Prostate gland (tissue), 2 donors: Measurements from ENCODE around the gene ABI3BP. TPM values are rescaled to one million over a fixed set of nuclear protein-coding genes. Genes with fewer than 3 reads are reported as not detected.

Experiments used
- DNase-seq: peaks from one replicate; pipeline ENCODE4 v3.0.0-alpha.2; 2019; ENCODE audit warnings: low spot score
- H3K27ac ChIP-seq, 2 donors: fragments of 200-600 bp; sonication (generic); 2 replicates each; pipeline ENCODE4 v1.5.1; 2017 to 2019
- H3K27me3 ChIP-seq: fragments of 200-600 bp; sonication (generic); replicated peaks from 2 replicates; pipeline ENCODE4 v1.5.1; 2019; ENCODE audit not compliant: insufficient read depth
- H3K36me3 ChIP-seq, 2 donors: fragments of 200-600 bp; sonication (generic); 1 replicate in 1 of 2; 2 replicates in 1 of 2; pipeline versions ENCODE4 v1.5.1 to v1.8.1; 2017 to 2019
- H3K4me1 ChIP-seq: fragments of 200-600 bp; sonication (generic); replicated peaks from 2 replicates; pipeline ENCODE4 v1.5.1; 2019
- H3K4me3 ChIP-seq, 2 donors: fragments of 200-600 bp; sonication (generic); 2 replicates each; pipeline ENCODE4 v1.5.1; 2017 to 2019
- H3K9me3 ChIP-seq: fragments of 200-600 bp; sonication (generic); 2 replicates; pipeline ENCODE4 v1.5.1; 2017
- CTCF ChIP-seq, 4 experiments: fragments of 200-600 bp in 2 of 4; fragments of 450-650 bp in 2 of 4; sonication (generic) in 2 of 4; IDR thresholded peaks; 1 replicate in 3 of 4; 2 replicates in 1 of 4; pipeline ENCODE4 v1.5.1; 2016 to 2019; ENCODE audit warnings: antibody characterized with exemption in 4 of 4, mild to moderate bottlenecking in 2 of 4, moderate library complexity in 2 of 4
- POLR2A ChIP-seq: fragments of 450-650 bp; IDR thresholded peaks from one replicate; pipeline ENCODE4 v1.6.1; 2016; ENCODE audit warnings: antibody characterized with exemption, mild to moderate bottlenecking
- POLR2AphosphoS5 ChIP-seq: sonication (generic); formaldehyde crosslinking; IDR thresholded peaks from one replicate; pipeline ENCODE4 v1.6.1; 2017; ENCODE audit warnings: antibody characterized with exemption
- WGBS: methylation state at CpG from one replicate; pipeline ENCODE4 v1.1.5; 2018; 5-methylcytosine and 5-hydroxymethylcytosine counted together
- intact Hi-C: fragments of 100-400 bp; cut with DNase I; formaldehyde crosslinking; loops from one replicate; pipeline ENCODE4 v1.14.2; 2022
- total RNA-seq, 2 donors: library from RNA; depleted of rRNA; stranded (reverse); fragments of >200 nt; gene quantifications; one replicate each; pipeline ENCODE4 v1.1.0, GENCODE V29; 2016

Gene ABI3BP
- total RNA-seq, 2 donors from 2014 or later = 15.3 to 16.6 TPM

GRCh38 chr3:100915706-100916495 lies 77.3 kb downstream of the ABI3BP start:
- no peaks in the 10 kb centered on the region for H3K36me3 ChIP-seq
- no peaks in the 10 kb centered on the region for H3K27me3 ChIP-seq
- no peak overlapping the region for H3K27ac ChIP-seq
- no peaks in the 10 kb centered on the region for H3K9me3 ChIP-seq
- DNase-seq = no peak
- H3K4me1 ChIP-seq = no peaks in the 10 kb centered on the region
- no peak overlapping the region for H3K4me3 ChIP-seq
- no peak for TF ChIP-seq POLR2AphosphoS5
- TF ChIP-seq POLR2A = no peak
- no peak for TF ChIP-seq CTCF (IDR thresholded peaks at IDR 0.05)
- 57% methylated on average over 10 of the region's 10 CpGs for WGBS
- intact Hi-C loops = no loop called here

- WGBS = 90% methylated on average over 5 of the region's 5 CpGs
- DNase-seq = no peak
- Histone ChIP-seq H3K27ac (no peak overlapping the region), H3K27me3 (no peaks in the 10 kb centered on the region), H3K9me3 (no peaks in the 10 kb centered on the region), H3K4me3 (no peak overlapping the region), H3K36me3 (no peaks in the 10 kb centered on the region), H3K4me1 (no peaks in the 10 kb centered on the region)
- TF ChIP-seq POLR2AphosphoS5 = no peak
- TF ChIP-seq CTCF (IDR thresholded peaks at IDR 0.05) = no peak
- no peak for TF ChIP-seq POLR2A
- intact Hi-C loops = no loop called here
These were observed 79.2 kb downstream of the ABI3BP start for GRCh38 chr3:100913870-100914648.

GRCh38 chr3:100912976-100913545 lies 80.2 kb downstream of the ABI3BP start:
- Histone ChIP-seq H3K27me3 (no peaks in the 10 kb centered on the region), H3K9me3 (no peaks in the 10 kb centered on the region), H3K36me3 (no peaks in the 10 kb centered on the region), H3K27ac (no peak overlapping the region), H3K4me1 (no peaks in the 10 kb centered on the region), H3K4me3 (no peak overlapping the region)
- intact Hi-C loops = no loop called here
- TF ChIP-seq POLR2AphosphoS5 = no peak
- no peak for TF ChIP-seq POLR2A
- TF ChIP-seq CTCF (IDR thresholded peaks at IDR 0.05) = no peak
- no peak for DNase-seq
- WGBS = 87% methylated on average over 4 of the region's 4 CpGs

- WGBS = 89% methylated on average over 6 of the region's 6 CpGs
- TF ChIP-seq POLR2AphosphoS5 (no peak), CTCF (IDR thresholded peaks at IDR 0.05) (no peak), POLR2A (no peak)
- no peak overlapping the region for H3K27ac ChIP-seq
- no peaks in the 10 kb centered on the region for H3K4me1 ChIP-seq
- no peaks in the 10 kb centered on the region for H3K36me3 ChIP-seq
- no peaks in the 10 kb centered on the region for H3K27me3 ChIP-seq
- H3K4me3 ChIP-seq = no peak overlapping the region
- intact Hi-C loops = no loop called here
- no peaks in the 10 kb centered on the region for H3K9me3 ChIP-seq
- DNase-seq = no peak
These were observed 80.7 kb downstream of the ABI3BP start for GRCh38 chr3:100912571-100912970.
